ENCODE measurements around the gene COG8.

GRCh38 chr16:69311533-69312387 lies 27.6 kb downstream of the COG8 start:
- TF ChIP-seq CTCF (IDR thresholded peaks at IDR 0.05; ENCODE audit: insufficient read depth, low read depth, low read length): no peak
- no peak for TF ChIP-seq EZH2 (IDR thresholded peaks at IDR 0.05; ENCODE audit: insufficient read depth, low read length)

Data from astrocyte (in vitro differentiated cells and primary cell).